GM23248 (cell line): ENCODE data around the gene TTLL8. TPM values are rescaled to one million over a fixed set of nuclear protein-coding genes. Genes with fewer than 3 reads are reported as not detected.

ENCODE experiments used
- DNase-seq: peaks from one replicate; pipeline ENCODE4 v3.0.0-alpha.2; 2015
- H2AFZ ChIP-seq: fragments of 200-600 bp; sonication (generic); 2 replicates; pipeline ENCODE4 v1.6.1; 2016; ENCODE audit warnings: antibody characterized with exemption
- H3F3A ChIP-seq: fragments of 200-600 bp; sonication (generic); 2 replicates; pipeline ENCODE4 v1.6.1; 2016; ENCODE audit warnings: mild to moderate bottlenecking, antibody characterized with exemption, mixed run types; ENCODE audit not compliant: insufficient read depth
- H3K27ac ChIP-seq: fragments of 200-600 bp; sonication (generic); 2 replicates; pipeline ENCODE4 v1.5.1; 2016; ENCODE audit warnings: mild to moderate bottlenecking
- H3K27me3 ChIP-seq: fragments of 200-600 bp; sonication (generic); replicated peaks from 2 replicates; pipeline ENCODE4 v1.6.1; 2016; ENCODE audit warnings: mild to moderate bottlenecking; ENCODE audit not compliant: insufficient read depth
- H3K36me3 ChIP-seq: fragments of 200-600 bp; sonication (generic); 2 replicates; pipeline ENCODE4 v1.6.1; 2016; ENCODE audit warnings: low read depth, mild to moderate bottlenecking
- H3K4me1 ChIP-seq: fragments of 200-600 bp; sonication (generic); 2 replicates; pipeline ENCODE4 v1.6.1; 2016; ENCODE audit warnings: mild to moderate bottlenecking; ENCODE audit not compliant: insufficient read depth
- H3K4me2 ChIP-seq: fragments of 200-600 bp; sonication (generic); one replicate; pipeline ENCODE4 v1.6.1; 2016; ENCODE audit warnings: mild to moderate bottlenecking; ENCODE audit not compliant: unreplicated experiment
- H3K4me3 ChIP-seq: fragments of 200-600 bp; sonication (generic); 2 replicates; pipeline ENCODE4 v1.5.1; 2016; ENCODE audit warnings: mild to moderate bottlenecking
- H3K79me2 ChIP-seq: fragments of 200-600 bp; sonication (generic); 2 replicates; pipeline ENCODE4 v1.6.1; 2016; ENCODE audit warnings: mild to moderate bottlenecking; ENCODE audit not compliant: insufficient read depth
- H3K9ac ChIP-seq: fragments of 200-600 bp; sonication (generic); 2 replicates; pipeline ENCODE4 v1.6.1; 2016; ENCODE audit warnings: mild to moderate bottlenecking
- H3K9me2 ChIP-seq: fragments of 200-600 bp; sonication (generic); 2 replicates; pipeline ENCODE4 v1.6.1; 2016; ENCODE audit warnings: mixed run types, mild to moderate bottlenecking, moderate library complexity; ENCODE audit not compliant: insufficient read depth
- H3K9me3 ChIP-seq: fragments of 200-600 bp; sonication (generic); one replicate; pipeline ENCODE4 v1.6.1; 2017; ENCODE audit warnings: low read depth
- H4K20me1 ChIP-seq: fragments of 200-600 bp; sonication (generic); 2 replicates; pipeline ENCODE4 v1.6.0; 2016; ENCODE audit not compliant: insufficient read depth
- EZH2 ChIP-seq: fragments of 200-600 bp; sonication (generic); IDR thresholded peaks from 2 replicates; pipeline ENCODE4 v1.6.1; 2018; ENCODE audit warnings: antibody characterized with exemption, mild to moderate bottlenecking; ENCODE audit not compliant: insufficient read depth, poor library complexity, severe bottlenecking
- EZH2phosphoT487 ChIP-seq: fragments of 200-600 bp; sonication (generic); IDR thresholded peaks from 2 replicates; pipeline ENCODE4 v1.6.1; 2018; ENCODE audit warnings: antibody characterized with exemption, moderate library complexity, mild to moderate bottlenecking, low read depth; ENCODE audit not compliant: insufficient read depth
- WGBS, 2 experiments: methylation state at CpG; one replicate each; pipeline ENCODE4 v1.1.6; 2015 to 2017; ENCODE audit warnings: low lambda C conversion rate in 2 of 2, low coverage in 1 of 2; ENCODE audit errors: missing lambda C conversion rate in 2 of 2; 5-methylcytosine and 5-hydroxymethylcytosine counted together
- in situ Hi-C: fragments of 300-500 bp; cut with MboI; formaldehyde crosslinking; loops from 2 replicates; pipeline ENCODE4 v1.15.0; 2020
- polyA plus RNA-seq: library from polyadenylated mRNA; unstranded; fragments of >200 nt; fragmentation: Nextera tagmentation; extraction: Ambion mirVana; gene quantifications from 2 replicates; pipeline ENCODE4 v1.2.1, GENCODE V29; 2016
- total RNA-seq: library from RNA; depleted of rRNA; stranded (reverse); fragments of >200 nt; shearing (Covaris generic); gene quantifications from 2 replicates; pipeline ENCODE4 v1.2.3, GENCODE V29; 2014

The TTLL8 gene
- total and polyA plus RNA-seq, 2 experiments from 2014 or later: not detected

- Histone ChIP-seq H4K20me1 (no peaks in the 10 kb centered on the region), H2AFZ (no peak within 1 kb of the TSS), H3F3A (no peaks in the 10 kb centered on the region), H3K79me2 (no peaks in the 10 kb centered on the region), H3K4me1 (no peaks in the 10 kb centered on the region), H3K9me3 (no peaks in the 10 kb centered on the region), H3K27ac (no peak within 1 kb of the TSS), H3K4me3 (no peak within 1 kb of the TSS), H3K9ac (no peak within 1 kb of the TSS), H3K36me3 (no peaks in the 10 kb centered on the region), H3K9me2 (no peaks in the 10 kb centered on the region), H3K27me3 (peaks cover 13% of the 10 kb centered on the region), H3K4me2 (no peak within 1 kb of the TSS)
- WGBS, 2 experiments: 58 to 60% methylated on average over 28 to 29 of the region's 29 CpGs
- TF ChIP-seq EZH2: no peak
- DNase-seq: no peak
- in situ Hi-C loops: no loop called here
Observed at GRCh38 chr22:50085211-50085972, 27.3 kb upstream of the TTLL8 start, which contains the start of gene MLC1. Gene MLC1, minus strand, starts transcription at chr22:50085426. Its CDS starts 524 bp downstream, at chr22:50084902.

GRCh38 chr22:50084614-50085021, 26.5 kb upstream of the TTLL8 start:
- DNase-seq: no peak
- H3K4me3 ChIP-seq: no peak overlapping the region
- H3K27me3 ChIP-seq: peaks cover 20% of the 10 kb centered on the region
- H3K9ac ChIP-seq: no peak overlapping the region
- TF ChIP-seq EZH2 (no peak), EZH2phosphoT487 (no peak)
- no peak overlapping the region for H3K4me2 ChIP-seq
- no peaks in the 10 kb centered on the region for H3F3A ChIP-seq
- in situ Hi-C loops: no loop called here
- no peaks in the 10 kb centered on the region for H3K9me2 ChIP-seq
- H3K9me3 ChIP-seq: no peaks in the 10 kb centered on the region
- no peak overlapping the region for H2AFZ ChIP-seq
- H3K79me2 ChIP-seq: no peaks in the 10 kb centered on the region
- no peaks in the 10 kb centered on the region for H4K20me1 ChIP-seq
- no peaks in the 10 kb centered on the region for H3K36me3 ChIP-seq
- H3K27ac ChIP-seq: no peak overlapping the region
- no peaks in the 10 kb centered on the region for H3K4me1 ChIP-seq
- 80 to 81% methylated on average over 16 of the region's 16 CpGs for WGBS, 2 experiments

GRCh38 chr22:50084080-50084477, 26.0 kb upstream of the TTLL8 start:
- no peak overlapping the region for H3K27ac ChIP-seq
- no peaks in the 10 kb centered on the region for H3K4me1 ChIP-seq
- H3K36me3 ChIP-seq: no peaks in the 10 kb centered on the region
- no peaks in the 10 kb centered on the region for H3K79me2 ChIP-seq
- no peak overlapping the region for H3K4me2 ChIP-seq
- no peak for DNase-seq
- WGBS, 2 experiments: 57 to 70% methylated on average over 9 to 10 of the region's 10 CpGs
- no peaks in the 10 kb centered on the region for H3K9me3 ChIP-seq
- H3F3A ChIP-seq: no peaks in the 10 kb centered on the region
- H3K4me3 ChIP-seq: no peak overlapping the region
- TF ChIP-seq EZH2 (no peak), EZH2phosphoT487 (no peak)
- no peak overlapping the region for H3K9ac ChIP-seq
- H3K27me3 ChIP-seq: peaks cover 24% of the 10 kb centered on the region
- no peaks in the 10 kb centered on the region for H4K20me1 ChIP-seq
- no peaks in the 10 kb centered on the region for H3K9me2 ChIP-seq
- in situ Hi-C loops: no loop called here
- no peak overlapping the region for H2AFZ ChIP-seq

GRCh38 chr22:50083462-50084079, 25.5 kb upstream of the TTLL8 start:
- in situ Hi-C loops: no loop called here
- H3K4me2 ChIP-seq: no peak overlapping the region

More at GRCh38 chr22:50083462-50084079, 25.5 kb upstream of the TTLL8 start:
- Histone ChIP-seq H3K9ac (no peak overlapping the region), H2AFZ (no peak overlapping the region), H3K4me3 (no peak overlapping the region), H3K79me2 (no peaks in the 10 kb centered on the region), H3K36me3 (no peaks in the 10 kb centered on the region), H4K20me1 (no peaks in the 10 kb centered on the region), H3F3A (no peaks in the 10 kb centered on the region), H3K9me2 (no peaks in the 10 kb centered on the region), H3K27me3 (peaks cover 24% of the 10 kb centered on the region), H3K9me3 (no peaks in the 10 kb centered on the region), H3K27ac (no peak overlapping the region), H3K4me1 (no peaks in the 10 kb centered on the region)
- WGBS, 2 experiments: 36 to 43% methylated on average over 16 to 18 of the region's 18 CpGs
- no peak for TF ChIP-seq EZH2
- no peak for TF ChIP-seq EZH2phosphoT487
- DNase-seq: no peak
